ENCODE data around the gene PRSS16. TPM values are rescaled to one million over a fixed set of nuclear protein-coding genes. Genes with fewer than 3 reads are reported as not detected.

Gene PRSS16
- total and polyA plus RNA-seq, 7 donors, result 13.3 to 28.7 (median 27.0) TPM; not detected in 4

GRCh38 chr6:27241443-27241842 is 6.1 kb upstream of the PRSS16 start:
- peaks cover 13 to 97% (median 46%) of the 10 kb centered on the region in 3 donors for H3K27me3 ChIP-seq
- H3K27ac ChIP-seq, result no peak overlapping the region
- intact Hi-C loops (cut with DNase I), result no loop called here
- WGBS, 2 donors, result 73 to 83% methylated on average over 7 of the region's 7 CpGs
- no peak overlapping the region for H3K4me3 ChIP-seq
- no peak for DNase-seq
- no peaks in the 10 kb centered on the region for H3K4me1 ChIP-seq
- TF ChIP-seq POLR2A (IDR thresholded peaks at IDR 0.05) (no peak), EP300 (IDR thresholded peaks at IDR 0.05) (no peak), POLR2AphosphoS5 (IDR thresholded peaks at IDR 0.05) (no peak)
- TF ChIP-seq, protein P1, sequence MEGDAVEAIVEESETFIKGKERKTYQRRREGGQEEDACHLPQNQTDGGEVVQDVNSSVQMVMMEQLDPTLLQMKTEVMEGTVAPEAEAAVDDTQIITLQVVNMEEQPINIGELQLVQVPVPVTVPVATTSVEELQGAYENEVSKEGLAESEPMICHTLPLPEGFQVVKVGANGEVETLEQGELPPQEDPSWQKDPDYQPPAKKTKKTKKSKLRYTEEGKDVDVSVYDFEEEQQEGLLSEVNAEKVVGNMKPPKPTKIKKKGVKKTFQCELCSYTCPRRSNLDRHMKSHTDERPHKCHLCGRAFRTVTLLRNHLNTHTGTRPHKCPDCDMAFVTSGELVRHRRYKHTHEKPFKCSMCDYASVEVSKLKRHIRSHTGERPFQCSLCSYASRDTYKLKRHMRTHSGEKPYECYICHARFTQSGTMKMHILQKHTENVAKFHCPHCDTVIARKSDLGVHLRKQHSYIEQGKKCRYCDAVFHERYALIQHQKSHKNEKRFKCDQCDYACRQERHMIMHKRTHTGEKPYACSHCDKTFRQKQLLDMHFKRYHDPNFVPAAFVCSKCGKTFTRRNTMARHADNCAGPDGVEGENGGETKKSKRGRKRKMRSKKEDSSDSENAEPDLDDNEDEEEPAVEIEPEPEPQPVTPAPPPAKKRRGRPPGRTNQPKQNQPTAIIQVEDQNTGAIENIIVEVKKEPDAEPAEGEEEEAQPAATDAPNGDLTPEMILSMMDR (IDR thresholded peaks at IDR 0.05), result no peak
- no peaks in the 10 kb centered on the region for H3K36me3 ChIP-seq
- peaks cover 0 to 4% (median 0%) of the 10 kb centered on the region in 4 donors for H3K9me3 ChIP-seq

DNA sequence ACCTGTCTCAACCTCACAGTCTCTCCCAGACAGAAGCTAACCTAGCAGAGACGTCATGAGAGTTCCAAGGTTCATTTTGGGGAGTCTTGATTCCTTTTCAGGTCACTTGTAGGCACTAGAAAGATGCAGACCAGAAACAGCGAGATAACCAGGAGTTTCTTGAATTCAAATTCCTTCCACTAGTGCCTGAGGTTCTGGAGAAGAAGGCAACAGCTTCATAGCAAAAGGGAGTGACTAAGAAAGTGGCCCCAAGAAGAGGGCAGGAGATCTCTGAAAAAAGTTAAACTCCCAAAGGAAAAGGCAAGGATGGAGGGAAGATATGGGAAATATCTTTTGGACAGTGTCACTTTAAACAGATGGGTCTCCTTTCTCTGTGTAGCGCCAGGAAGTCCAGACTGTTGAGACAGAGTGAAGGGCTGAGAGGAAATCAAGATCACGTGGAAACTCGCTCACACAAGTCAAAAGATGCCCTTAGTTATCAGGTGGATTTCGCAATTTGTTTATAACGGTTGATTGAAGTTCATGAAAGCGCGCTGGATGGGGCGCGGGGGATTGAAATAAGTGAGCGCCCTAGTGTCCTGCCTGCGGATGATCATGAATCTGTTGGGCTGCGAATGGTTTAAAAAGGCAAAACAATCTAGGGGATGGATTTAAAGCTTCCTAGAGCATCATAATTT is 4.8 kb upstream of the PRSS16 start:
- no peak overlapping the region for H3K27ac ChIP-seq
- no peaks in the 10 kb centered on the region for H3K4me1 ChIP-seq
- WGBS, 2 donors, result 66 to 69% methylated on average over 14 of the region's 14 CpGs
- H3K36me3 ChIP-seq, result no peaks in the 10 kb centered on the region
- no peak for TF ChIP-seq POLR2AphosphoS5 (IDR thresholded peaks at IDR 0.05)
- TF ChIP-seq, protein P1 (IDR thresholded peaks at IDR 0.05), result no peak
- no peak for TF ChIP-seq POLR2A (IDR thresholded peaks at IDR 0.05)
- no peak for TF ChIP-seq EP300 (IDR thresholded peaks at IDR 0.05)
- no peaks in the 10 kb centered on the region for H3K9me3 ChIP-seq
- peaks cover 8 to 97% (median 33%) of the 10 kb centered on the region in 3 donors for H3K27me3 ChIP-seq
- DNase-seq, result no peak
- intact Hi-C loops (cut with DNase I), result no loop called here
- H3K4me3 ChIP-seq, result no peak overlapping the region

GRCh38 chr6:27248783-27249182 is 1.3 kb downstream of the PRSS16 start:
- no peak for DNase-seq
- 38 to 57% methylated on average over 3 of the region's 3 CpGs for WGBS, 2 donors

GRCh38 chr6:27250277-27251111 is 3.0 kb downstream of the PRSS16 start:
- intact Hi-C loops (cut with DNase I), result no loop called here
- TF ChIP-seq EP300 (IDR thresholded peaks at IDR 0.05) (no peak), POLR2AphosphoS5 (IDR thresholded peaks at IDR 0.05) (no peak)
- Histone ChIP-seq H3K4me3 (peak overlapping the region in 3 of 4 donors; percentile 33 to 43 (median 43)), H3K27ac (no peak overlapping the region), H3K4me1 (peaks cover 0 to 16% (median 15%) of the 10 kb centered on the region in 4 donors), H3K9me3 (no peaks in the 10 kb centered on the region), H3K36me3 (no peaks in the 10 kb centered on the region), H3K27me3 (peaks cover 25 to 89% (median 38%) of the 10 kb centered on the region in 3 donors)
- whole genome bisulfite sequencing, 2 donors, result 6% methylated on average over 35 of the region's 35 CpGs
- DNase-seq, result no peak

More at GRCh38 chr6:27248783-27249182, 1.3 kb downstream of the PRSS16 start:
- Histone ChIP-seq H3K9me3 (no peaks in the 10 kb centered on the region), H3K4me3 (no peak overlapping the region), H3K27me3 (peaks cover 25 to 88% (median 27%) of the 10 kb centered on the region in 3 donors), H3K4me1 (peaks cover 0 to 16% (median 15%) of the 10 kb centered on the region in 4 donors), H3K36me3 (no peaks in the 10 kb centered on the region), H3K27ac (no peak overlapping the region)
- TF ChIP-seq EP300 (IDR thresholded peaks at IDR 0.05), result no peak
- TF ChIP-seq, protein P1 (IDR thresholded peaks at IDR 0.05), result no peak
- no peak for TF ChIP-seq POLR2AphosphoS5 (IDR thresholded peaks at IDR 0.05)
- no peak for TF ChIP-seq POLR2A (IDR thresholded peaks at IDR 0.05)
- intact Hi-C loops (cut with DNase I), result no loop called here

DNA sequence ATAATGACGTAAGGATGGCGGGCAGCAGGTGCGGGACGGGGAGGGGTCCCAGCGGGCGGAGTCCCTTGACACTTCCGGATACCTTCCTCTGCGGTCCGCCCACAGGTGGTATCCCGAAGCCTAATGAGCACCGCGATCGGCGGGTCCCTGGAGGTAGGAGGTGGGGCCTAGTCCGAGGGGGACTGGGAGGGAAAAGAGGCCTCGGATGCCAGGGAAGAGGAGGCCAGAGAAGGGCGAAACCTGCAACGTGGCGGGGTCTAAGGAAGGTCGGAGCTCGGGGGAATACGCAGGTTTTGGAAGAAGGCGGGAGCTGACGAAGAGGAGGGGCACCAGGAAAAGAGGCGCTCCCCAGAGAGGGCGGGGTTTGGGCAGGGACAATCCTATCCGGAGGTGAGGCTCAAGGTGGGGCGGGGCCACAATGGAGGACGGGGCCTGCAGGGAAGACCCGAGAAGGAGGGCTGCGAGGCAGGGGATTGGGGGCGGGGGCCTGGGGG is 3.7 kb downstream of the PRSS16 start:
- Histone ChIP-seq H3K36me3 (no peaks in the 10 kb centered on the region), H3K4me3 (peak overlapping the region; percentile 18 to 43 (median 38)), H3K27me3 (peaks cover 25 to 91% (median 38%) of the 10 kb centered on the region in 3 donors), H3K4me1 (peaks cover 0 to 16% (median 15%) of the 10 kb centered on the region in 4 donors), H3K27ac (peak overlapping the region in 1 of 4 donors; percentile 50), H3K9me3 (no peaks in the 10 kb centered on the region)
- TF ChIP-seq, protein P1 (IDR thresholded peaks at IDR 0.05), result no peak
- TF ChIP-seq EP300 (IDR thresholded peaks at IDR 0.05) (no peak), POLR2AphosphoS5 (IDR thresholded peaks at IDR 0.05) (no peak), POLR2A (IDR thresholded peaks at IDR 0.05) (no peak)
- DNase-seq, result no peak
- intact Hi-C loops (cut with DNase I), result no loop called here
- 0 to 1% methylated on average over 32 of the region's 32 CpGs for WGBS, 2 donors

All from sigmoid colon (tissue), 7 donors.